Keratinocyte (primary cell): ENCODE measurements around the gene RNF152. TPM values are rescaled to one million over a fixed set of nuclear protein-coding genes. Genes with fewer than 3 reads are reported as not detected.

Experiments
- DNase-seq: peaks from one replicate; pipeline ENCODE4 v3.0.0-alpha.2; 2011; ENCODE audit warnings: low read depth, missing footprints, low spot score
- FAIRE-seq: peaks from 2 replicates; lab custom pipeline; 2011; peaks lifted over from hg19 to GRCh38; lab: Jason Lieb, UNC
- H2AFZ ChIP-seq: 2 replicates; pipeline ENCODE4 v1.6.0; 2012; ENCODE audit warnings: low read length, control low read depth, inconsistent platforms; ENCODE audit not compliant: control insufficient read depth
- H3K27ac ChIP-seq: 2 replicates; pipeline ENCODE4 v1.5.1; 2011; ENCODE audit warnings: low read length; ENCODE audit not compliant: control insufficient read depth, insufficient read depth
- H3K27me3 ChIP-seq: 3 replicates; pipeline ENCODE4 v1.6.0; 2011; ENCODE audit warnings: low read length; ENCODE audit not compliant: control insufficient read depth, insufficient read depth; ENCODE audit errors: extremely low read depth
- H3K36me3 ChIP-seq, 2 experiments: 2 replicates in 1 of 2; 3 replicates in 1 of 2; pipeline ENCODE4 v1.5.1; 2011; ENCODE audit warnings: low read length in 2 of 2, mild to moderate bottlenecking in 1 of 2; ENCODE audit not compliant: control insufficient read depth in 2 of 2, insufficient read depth in 2 of 2; ENCODE audit errors: extremely low read depth in 1 of 2
- H3K4me1 ChIP-seq: 3 replicates; pipeline ENCODE4 v1.5.1; 2011; ENCODE audit warnings: low read length; ENCODE audit not compliant: control insufficient read depth, insufficient read depth; ENCODE audit errors: extremely low read depth
- H3K4me2 ChIP-seq: 3 replicates; pipeline ENCODE4 v1.6.0; 2011; ENCODE audit warnings: low read depth, low read length; ENCODE audit not compliant: control insufficient read depth, insufficient read depth; ENCODE audit errors: extremely low read depth
- H3K4me3 ChIP-seq, 3 experiments: fragments of 200-600 bp in 1 of 3; sonication (generic) in 1 of 3; 2 replicates in 2 of 3; 3 replicates in 1 of 3; pipeline ENCODE4 v1.5.1; 2011 to 2016; ENCODE audit warnings: low read length in 3 of 3, mild to moderate bottlenecking in 3 of 3, control low read depth in 2 of 3, inconsistent platforms in 1 of 3, low read depth in 1 of 3, mixed read lengths in 1 of 3, mixed run types in 1 of 3, moderate library complexity in 1 of 3; ENCODE audit not compliant: control insufficient read depth in 2 of 3, insufficient read depth in 2 of 3; ENCODE audit errors: extremely low read depth in 1 of 3
- H3K79me2 ChIP-seq: 2 replicates; pipeline ENCODE4 v1.6.0; 2012; ENCODE audit warnings: low read length; ENCODE audit not compliant: control insufficient read depth, insufficient read depth
- H3K9ac ChIP-seq: 3 replicates; pipeline ENCODE4 v1.6.0; 2011; ENCODE audit warnings: low read length; ENCODE audit not compliant: control insufficient read depth, insufficient read depth; ENCODE audit errors: extremely low read depth
- H3K9me1 ChIP-seq: 3 replicates; pipeline ENCODE4 v1.6.0; 2011; ENCODE audit warnings: low read length; ENCODE audit not compliant: control insufficient read depth, insufficient read depth; ENCODE audit errors: extremely low read depth
- H3K9me3 ChIP-seq: 2 replicates; pipeline ENCODE4 v1.5.1; 2012; ENCODE audit warnings: low read depth, low read length; ENCODE audit not compliant: control insufficient read depth
- H4K20me1 ChIP-seq: 3 replicates; pipeline ENCODE4 v1.6.0; 2011; ENCODE audit warnings: low read length; ENCODE audit not compliant: control insufficient read depth, insufficient read depth; ENCODE audit errors: extremely low read depth
- EZH2 ChIP-seq: IDR thresholded peaks from one replicate; pipeline ENCODE4 v1.6.1; 2012; ENCODE audit warnings: inconsistent platforms, mild to moderate bottlenecking, low read length, moderate library complexity
- dilution Hi-C: fragments of 300-500 bp; cut with MboI; formaldehyde crosslinking; loops from one replicate; pipeline ENCODE4 v1.7.0; 2020; ENCODE audit warnings: low sequenced_read_pairs; ENCODE audit not compliant: extremely low pct_ligation_motif_present
- polyA plus RNA-seq, 5 experiments: library from polyadenylated mRNA; depleted of rRNA in 3 of 5; stranded (reverse) in 3 of 5; stranded (forward) in 1 of 5; unstranded in 1 of 5; fragments of >200 nt; gene quantifications; 1 replicate in 1 of 5; 2 replicates in 3 of 5; 3 replicates in 1 of 5; pipeline versions ENCODE4 v1.2.1 to v1.2.3, GENCODE V29; 2011 to 2012; ENCODE audit warnings: missing spikeins in 2 of 5, low read depth in 1 of 5, low replicate concordance in 1 of 5
- TF ChIP-seq, protein P1 (sequence below), 3 experiments: IDR thresholded peaks in 1 of 3; conservative IDR thresholded peaks in 1 of 3; optimal IDR thresholded peaks in 1 of 3; 2 replicates in 2 of 3; 3 replicates in 1 of 3; pipeline versions ENCODE3 to v1.5.1; 2011; ENCODE audit warnings: low read length in 3 of 3, mild to moderate bottlenecking in 3 of 3, moderate library complexity in 2 of 3, control low read depth in 1 of 3, inconsistent platforms in 1 of 3; ENCODE audit not compliant: insufficient read depth in 2 of 3; ENCODE audit errors: extremely low read depth in 1 of 3

Gene RNF152
- polyA plus RNA-seq, 1 donor (not counting 4 experiments of a cell fraction or from before 2014, with no cell fraction given): 10.1 TPM

DNA sequence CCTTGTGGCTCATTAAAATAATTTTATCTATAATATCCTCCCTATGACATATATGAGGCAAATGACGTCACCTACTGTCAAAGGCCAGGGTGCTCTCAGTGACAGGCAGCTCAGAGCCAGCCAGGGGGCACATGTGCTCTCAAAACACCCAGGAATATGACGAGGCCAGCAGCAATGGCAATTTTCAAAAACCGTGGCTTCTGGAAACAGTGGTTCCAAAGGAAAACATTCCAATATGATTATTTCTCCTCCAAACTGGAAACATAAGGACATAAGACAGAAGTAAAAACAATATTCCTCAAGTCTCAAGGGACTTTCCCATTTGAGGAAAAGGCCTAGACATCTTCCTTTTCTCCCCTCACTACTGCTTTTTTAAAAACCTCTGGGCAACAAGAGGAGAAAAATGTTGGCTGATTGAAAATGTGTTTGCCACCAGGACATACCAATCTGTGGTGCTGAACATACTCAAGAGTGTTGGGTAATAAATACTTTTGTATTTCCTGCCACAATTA lies 40.8 kb downstream of the RNF152 start:
- no peaks in the 10 kb centered on the region for H3K36me3 ChIP-seq
- peak overlapping the region; percentile 31 for H3K27ac ChIP-seq
- TF ChIP-seq, protein P1, sequence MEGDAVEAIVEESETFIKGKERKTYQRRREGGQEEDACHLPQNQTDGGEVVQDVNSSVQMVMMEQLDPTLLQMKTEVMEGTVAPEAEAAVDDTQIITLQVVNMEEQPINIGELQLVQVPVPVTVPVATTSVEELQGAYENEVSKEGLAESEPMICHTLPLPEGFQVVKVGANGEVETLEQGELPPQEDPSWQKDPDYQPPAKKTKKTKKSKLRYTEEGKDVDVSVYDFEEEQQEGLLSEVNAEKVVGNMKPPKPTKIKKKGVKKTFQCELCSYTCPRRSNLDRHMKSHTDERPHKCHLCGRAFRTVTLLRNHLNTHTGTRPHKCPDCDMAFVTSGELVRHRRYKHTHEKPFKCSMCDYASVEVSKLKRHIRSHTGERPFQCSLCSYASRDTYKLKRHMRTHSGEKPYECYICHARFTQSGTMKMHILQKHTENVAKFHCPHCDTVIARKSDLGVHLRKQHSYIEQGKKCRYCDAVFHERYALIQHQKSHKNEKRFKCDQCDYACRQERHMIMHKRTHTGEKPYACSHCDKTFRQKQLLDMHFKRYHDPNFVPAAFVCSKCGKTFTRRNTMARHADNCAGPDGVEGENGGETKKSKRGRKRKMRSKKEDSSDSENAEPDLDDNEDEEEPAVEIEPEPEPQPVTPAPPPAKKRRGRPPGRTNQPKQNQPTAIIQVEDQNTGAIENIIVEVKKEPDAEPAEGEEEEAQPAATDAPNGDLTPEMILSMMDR (optimal IDR thresholded peaks at IDR 0.05 in 1 of 3, IDR thresholded peaks at IDR 0.05 in 1 of 3, conservative IDR thresholded peaks at IDR 0.05 in 1 of 3; ENCODE audit: extremely low read depth in 1 of 3, insufficient read depth in 2 of 3, low read length in 3 of 3): no peak
- TF ChIP-seq EZH2: no peak
- H3K79me2 ChIP-seq: peaks cover 48% of the 10 kb centered on the region
- H2AFZ ChIP-seq: no peak overlapping the region
- no peak for FAIRE-seq
- peak overlapping the region; percentile 46 for H3K4me2 ChIP-seq
- dilution Hi-C loops: no loop called here
- no peaks in the 10 kb centered on the region for H3K9me1 ChIP-seq
- H3K9me3 ChIP-seq: no peaks in the 10 kb centered on the region
- H3K27me3 ChIP-seq: no peaks in the 10 kb centered on the region
- no peaks in the 10 kb centered on the region for H4K20me1 ChIP-seq
- DNase-seq: no peak
- peak overlapping the region in 1 of 3 experiments; percentile 27 for H3K4me3 ChIP-seq
- H3K4me1 ChIP-seq: peaks cover 24% of the 10 kb centered on the region
- no peak overlapping the region for H3K9ac ChIP-seq

DNA sequence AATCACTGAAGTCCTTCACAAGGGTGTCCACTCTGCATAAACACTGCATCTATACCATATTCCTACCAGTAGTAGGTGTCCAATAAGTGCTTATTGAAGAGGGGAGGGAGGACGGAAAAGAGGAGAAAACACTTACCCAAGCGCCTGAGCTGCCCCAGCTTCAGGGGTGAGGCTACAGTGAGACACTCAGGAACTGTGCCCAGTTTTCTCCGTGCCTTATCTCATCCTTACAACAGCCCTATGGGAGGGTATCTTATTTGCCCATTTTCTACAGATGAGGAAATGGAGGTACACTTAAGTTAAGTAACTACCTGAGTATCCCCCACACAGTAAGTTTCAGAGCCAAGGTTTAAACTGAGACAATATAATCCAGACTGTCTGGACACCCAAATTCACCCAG lies 41.5 kb downstream of the RNF152 start:
- Histone ChIP-seq H2AFZ (no peak overlapping the region), H3K4me3 (no peak overlapping the region), H3K9ac (no peak overlapping the region), H3K36me3 (peaks cover 0 to 1% of the 10 kb centered on the region in 2 experiments), H3K27me3 (no peaks in the 10 kb centered on the region), H3K79me2 (peaks cover 46% of the 10 kb centered on the region), H3K9me3 (no peaks in the 10 kb centered on the region), H3K4me2 (no peak overlapping the region), H3K27ac (no peak overlapping the region), H4K20me1 (no peaks in the 10 kb centered on the region), H3K9me1 (no peaks in the 10 kb centered on the region), H3K4me1 (peaks cover 24% of the 10 kb centered on the region)
- no peak for TF ChIP-seq EZH2
- TF ChIP-seq, protein P1 (optimal IDR thresholded peaks at IDR 0.05 in 1 of 3, IDR thresholded peaks at IDR 0.05 in 1 of 3, conservative IDR thresholded peaks at IDR 0.05 in 1 of 3; ENCODE audit: extremely low read depth in 1 of 3, insufficient read depth in 2 of 3, low read length in 3 of 3): no peak
- FAIRE-seq (no peak), DNase-seq (no peak)
- dilution Hi-C loops: no loop called here
